Skeletal muscle satellite cell (primary cell): ENCODE results near the gene AADAT. TPM values are rescaled to one million over a fixed set of nuclear protein-coding genes. Genes with fewer than 3 reads are reported as not detected.
"Not testable (repeated sequence)": the region's sequence is repeated elsewhere in the genome, so short reads cannot be mapped to it uniquely, and the experiment has no call there.

Experiments used
- H3K27me3 ChIP-seq: 2 replicates; pipeline ENCODE4 v1.7.0; 2013; ENCODE audit warnings: low read length; ENCODE audit not compliant: control insufficient read depth, insufficient read depth
- H3K36me3 ChIP-seq: 2 replicates; pipeline ENCODE4 v1.7.0; 2013; ENCODE audit warnings: mild to moderate bottlenecking, control low read depth, low read length; ENCODE audit not compliant: insufficient read depth
- H3K4me1 ChIP-seq: 2 replicates; pipeline ENCODE4 v1.7.0; 2013; ENCODE audit warnings: low read length; ENCODE audit not compliant: control insufficient read depth, insufficient read depth
- H3K4me2 ChIP-seq: 2 replicates; pipeline ENCODE4 v1.7.0; 2013; ENCODE audit warnings: mild to moderate bottlenecking, low read length
- H3K4me3 ChIP-seq: 2 replicates; pipeline ENCODE4 v1.7.0; 2013; ENCODE audit warnings: low read length
- H3K9ac ChIP-seq: 2 replicates; pipeline ENCODE4 v1.7.0; 2013; ENCODE audit warnings: mild to moderate bottlenecking, low read depth, low read length, moderate library complexity
- H3K9me3 ChIP-seq: replicated peaks from 2 replicates; pipeline ENCODE4 v1.7.0; 2013; ENCODE audit warnings: mild to moderate bottlenecking, control low read depth, low read length
- total RNA-seq: library from RNA; depleted of rRNA; stranded (reverse); fragments of >200 nt; gene quantifications from 2 replicates; pipeline ENCODE4 v1.2.3, GENCODE V29; 2012; rRNA removed

The AADAT gene
- total RNA-seq: 3.0 and 5.2 TPM in 2 replicates

- Histone ChIP-seq H3K9me3 (no peaks in the 10 kb centered on the region), H3K4me2 (peak within 1 kb of the TSS; percentile 90), H3K27me3 (peaks cover 3% of the 10 kb centered on the region), H3K4me1 (peaks cover 15% of the 10 kb centered on the region), H3K4me3 (peak within 1 kb of the TSS; percentile 86), H3K9ac (peak within 1 kb of the TSS; percentile 90), H3K36me3 (peaks cover 25% of the 10 kb centered on the region)
These were observed at the start of gene AADAT for GRCh38 chr4:170089668-170090351. AADAT (minus strand) TSS chr4:170089956; CDS start chr4:170089690, 266 bp downstream.

DNA sequence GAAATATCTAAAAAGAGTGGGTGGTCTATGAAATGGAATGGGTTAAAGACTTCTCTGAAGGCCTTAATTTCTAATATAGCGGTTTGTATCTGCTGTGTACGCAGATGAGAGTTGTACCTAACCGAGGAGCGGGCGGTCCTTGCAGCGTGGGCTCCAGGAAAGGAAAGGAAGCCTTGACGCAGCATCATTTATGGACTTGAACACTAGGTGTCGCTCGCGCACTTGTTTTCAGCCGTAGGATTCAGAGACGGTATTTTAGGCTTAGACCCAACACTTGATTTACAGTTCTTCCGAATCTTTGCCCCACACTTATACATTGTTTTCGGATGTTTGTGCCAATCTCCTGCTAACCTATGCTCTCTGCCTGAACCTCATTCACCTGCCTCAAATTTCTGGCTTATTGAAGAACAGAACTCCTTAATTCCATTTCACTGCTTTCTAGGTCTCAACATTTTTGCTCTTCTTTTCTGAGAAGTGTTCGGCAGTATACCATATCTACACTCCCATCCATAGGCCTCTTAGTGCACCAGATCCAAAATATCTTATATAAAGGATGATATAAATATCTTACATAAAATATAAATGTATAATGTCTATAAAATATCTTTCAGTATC, 48.9 kb upstream of the AADAT start:
- Histone ChIP-seq H3K9me3 (no peaks in the 10 kb centered on the region), H3K36me3 (no peaks in the 10 kb centered on the region), H3K4me2 (peak overlapping the region; percentile 45), H3K9ac (no peak overlapping the region), H3K27me3 (peaks cover 4% of the 10 kb centered on the region), H3K4me1 (no peaks in the 10 kb centered on the region), H3K4me3 (no peak overlapping the region)

GRCh38 chr4:170137927-170138326, 48.2 kb upstream of the AADAT start:
- H3K9me3 ChIP-seq: no peaks in the 10 kb centered on the region
- no peak overlapping the region for H3K4me3 ChIP-seq
- H3K4me1 ChIP-seq: no peaks in the 10 kb centered on the region
- H3K9ac ChIP-seq: no peak overlapping the region
- H3K36me3 ChIP-seq: no peaks in the 10 kb centered on the region
- H3K4me2 ChIP-seq: no peak overlapping the region
- peaks cover 4% of the 10 kb centered on the region for H3K27me3 ChIP-seq

- Histone ChIP-seq H3K9ac (no peak overlapping the region), H3K27me3 (peaks cover 4% of the 10 kb centered on the region), H3K9me3 (no peaks in the 10 kb centered on the region), H3K4me3 (no peak overlapping the region), H3K36me3 (no peaks in the 10 kb centered on the region), H3K4me1 (no peaks in the 10 kb centered on the region), H3K4me2 (no peak overlapping the region)
These were observed 47.7 kb upstream of the AADAT start for GRCh38 chr4:170137466-170137865.

GRCh38 chr4:170134821-170135220, 45.1 kb upstream of the AADAT start:
- H3K9me3 ChIP-seq: no peaks in the 10 kb centered on the region
- no peaks in the 10 kb centered on the region for H3K36me3 ChIP-seq
- H3K9ac ChIP-seq: no peak overlapping the region
- peaks cover 4% of the 10 kb centered on the region for H3K27me3 ChIP-seq
- H3K4me3 ChIP-seq: no peak overlapping the region
- no peak overlapping the region for H3K4me2 ChIP-seq
- no peaks in the 10 kb centered on the region for H3K4me1 ChIP-seq

DNA sequence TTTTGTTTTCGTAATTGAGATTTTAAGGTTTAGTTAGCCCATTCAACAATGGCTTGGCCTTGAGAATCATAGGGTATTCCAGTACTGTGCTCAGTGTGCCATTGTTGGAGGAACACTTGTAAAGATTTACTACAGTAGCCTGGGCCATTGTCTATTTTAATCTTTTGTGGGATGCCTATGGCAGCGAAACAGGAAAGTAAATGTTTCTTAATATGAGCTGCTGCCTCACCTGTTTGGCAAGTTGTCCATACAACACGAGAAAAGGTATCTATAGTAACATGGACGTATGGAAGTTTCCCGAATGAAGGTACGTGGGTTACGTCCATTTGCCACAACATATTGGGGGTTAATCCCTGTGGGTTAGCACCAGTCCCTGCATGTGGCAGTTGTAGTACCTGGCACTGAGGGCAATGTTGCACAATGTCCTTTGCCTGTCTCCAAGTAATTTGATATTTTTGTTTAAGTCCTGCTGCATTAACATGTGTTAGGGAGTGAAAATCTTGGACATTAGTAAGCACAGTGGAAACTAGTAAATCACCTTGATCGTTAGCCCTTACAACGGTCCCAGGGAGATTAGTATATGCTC, 38.6 kb upstream of the AADAT start:
- Histone ChIP-seq H3K36me3 (no peaks in the 10 kb centered on the region), H3K27me3 (peaks cover under 1% of the 10 kb centered on the region), H3K9me3 (no peaks in the 10 kb centered on the region), H3K4me2 (no peak overlapping the region), H3K4me3 (no peak overlapping the region), H3K9ac (no peak overlapping the region), H3K4me1 (no peaks in the 10 kb centered on the region)

DNA sequence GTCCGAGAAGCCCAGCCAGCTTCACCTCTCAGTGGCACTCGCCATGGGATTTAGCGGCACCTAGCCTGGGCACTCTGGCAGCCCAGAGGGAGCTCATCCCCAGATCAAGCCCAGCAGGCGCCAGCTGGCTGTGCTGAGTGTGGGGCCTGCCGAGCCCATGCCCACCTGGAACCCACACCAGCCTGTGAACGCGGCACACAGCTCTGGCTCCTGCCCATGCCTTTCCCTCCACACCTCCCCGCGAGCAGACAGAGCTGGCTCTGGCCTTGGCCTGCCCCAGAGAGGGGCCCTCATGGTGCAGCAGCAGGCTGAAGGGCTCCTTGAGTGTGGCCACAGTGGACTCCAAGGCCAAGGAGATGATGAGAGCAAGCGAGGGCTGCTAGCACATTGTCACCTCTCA, 38.0 kb upstream of the AADAT start:
- Histone ChIP-seq H3K9ac (no peak overlapping the region), H3K9me3 (no peaks in the 10 kb centered on the region), H3K36me3 (no peaks in the 10 kb centered on the region), H3K4me1 (no peaks in the 10 kb centered on the region), H3K27me3 (peaks cover 4% of the 10 kb centered on the region), H3K4me2 (no peak overlapping the region), H3K4me3 (no peak overlapping the region)

DNA sequence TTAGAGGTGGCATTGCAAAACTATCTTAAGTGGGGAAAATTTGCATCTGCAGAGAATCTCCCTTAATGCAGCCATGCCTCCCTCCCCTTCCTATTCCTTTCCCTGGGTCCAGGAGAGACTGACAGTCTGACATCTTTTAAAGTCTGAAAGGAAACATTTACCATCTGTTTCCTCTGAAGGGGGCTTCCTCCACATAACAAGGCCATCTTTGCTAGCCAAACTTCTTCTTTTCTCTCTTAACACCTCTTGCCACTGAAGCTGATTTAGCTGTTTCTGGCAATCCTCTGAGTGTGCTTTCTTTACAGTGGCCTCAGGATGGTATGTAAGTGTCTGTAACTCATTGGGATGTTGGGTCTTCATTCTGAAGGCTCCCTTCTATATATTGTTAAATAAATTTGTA, 34.6 kb upstream of the AADAT start:
- Histone ChIP-seq H3K4me2 (no peak overlapping the region), H3K4me1 (no peaks in the 10 kb centered on the region), H3K4me3 (no peak overlapping the region), H3K9me3 (no peaks in the 10 kb centered on the region), H3K36me3 (no peaks in the 10 kb centered on the region), H3K9ac (no peak overlapping the region), H3K27me3 (peaks cover 9% of the 10 kb centered on the region)

DNA sequence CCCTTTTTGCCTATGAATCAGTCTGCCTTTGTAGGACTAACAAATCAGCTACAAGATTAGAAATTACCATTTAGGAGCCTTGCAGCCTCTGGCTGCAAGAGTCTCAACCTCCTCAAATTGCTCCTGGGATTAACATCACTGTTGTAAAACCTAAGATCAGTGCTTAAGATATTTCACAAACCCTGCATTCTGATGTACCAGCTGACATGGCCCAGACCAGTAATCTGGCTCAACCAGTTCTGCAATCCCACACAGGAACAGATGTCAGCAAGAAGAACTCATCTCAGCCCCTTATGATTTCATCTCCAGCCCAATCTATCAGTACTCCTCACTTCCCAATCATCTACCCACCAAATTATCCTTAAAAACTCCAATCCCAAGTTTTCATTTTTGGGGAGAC, 32.5 kb upstream of the AADAT start:
- H3K9me3 ChIP-seq: no peaks in the 10 kb centered on the region
- no peaks in the 10 kb centered on the region for H3K36me3 ChIP-seq
- no peak overlapping the region for H3K9ac ChIP-seq
- no peak overlapping the region for H3K4me3 ChIP-seq
- H3K27me3 ChIP-seq: peaks cover 9% of the 10 kb centered on the region
- no peaks in the 10 kb centered on the region for H3K4me1 ChIP-seq
- no peak overlapping the region for H3K4me2 ChIP-seq

- Histone ChIP-seq H3K4me2 (no peak overlapping the region), H3K9ac (no peak overlapping the region), H3K4me3 (no peak overlapping the region), H3K27me3 (peaks cover 24% of the 10 kb centered on the region), H3K9me3 (no peaks in the 10 kb centered on the region), H3K4me1 (peaks cover 2% of the 10 kb centered on the region), H3K36me3 (no peaks in the 10 kb centered on the region)
These were observed 24.9 kb upstream of the AADAT start for GRCh38 chr4:170114636-170115035.

DNA sequence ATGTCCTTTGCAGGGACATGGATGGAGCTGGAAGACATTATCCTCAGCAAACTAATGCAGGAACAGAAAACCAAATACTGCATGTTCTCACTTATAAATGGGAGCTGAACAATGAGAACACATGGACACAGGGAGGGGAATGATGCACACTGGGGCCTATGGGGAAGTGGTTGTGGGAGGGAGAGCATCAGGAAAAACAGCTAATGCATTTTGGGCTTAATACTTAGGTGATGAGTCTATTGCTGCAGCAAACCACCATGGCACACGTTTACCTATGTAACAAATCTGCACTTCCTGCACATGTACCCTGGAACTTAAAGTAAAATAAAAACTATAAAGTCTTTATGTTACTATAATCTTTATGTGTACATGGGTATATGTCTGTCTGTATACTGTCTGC, 24.4 kb upstream of the AADAT start:
- H3K9ac ChIP-seq, H3K4me2 ChIP-seq, H3K9me3 ChIP-seq, H3K4me3 ChIP-seq, H3K4me1 ChIP-seq, H3K36me3 ChIP-seq: not testable (repeated sequence)
- peaks cover 24% of the 10 kb centered on the region for H3K27me3 ChIP-seq

GRCh38 chr4:170111546-170111945, 21.8 kb upstream of the AADAT start:
- Histone ChIP-seq H3K4me1 (peaks cover 5% of the 10 kb centered on the region), H3K4me3 (no peak overlapping the region), H3K9me3 (no peaks in the 10 kb centered on the region), H3K27me3 (peaks cover 24% of the 10 kb centered on the region), H3K9ac (no peak overlapping the region), H3K36me3 (no peaks in the 10 kb centered on the region), H3K4me2 (no peak overlapping the region)
